Fibroblast of lung (primary cell): ENCODE data around the gene CHST12. TPM values are rescaled to one million over a fixed set of nuclear protein-coding genes. Genes with fewer than 3 reads are reported as not detected.
"Not testable (repeated sequence)": the region's sequence is repeated elsewhere in the genome, so short reads cannot be mapped to it uniquely, and the experiment has no call there.

Experiments used
- DNase-seq, 2 donors: peaks; one replicate each; pipeline versions ENCODE4 v3.0.0 to v3.0.0-alpha.2; 2010; ENCODE audit warnings: low read depth in 2 of 2
- H2AFZ ChIP-seq: 2 replicates; pipeline ENCODE4 v1.5.1; 2012; ENCODE audit warnings: low read length, control low read depth, inconsistent platforms
- H3K27ac ChIP-seq: 2 replicates; pipeline ENCODE4 v1.5.1; 2011; ENCODE audit warnings: low read length, control low read depth; ENCODE audit not compliant: insufficient read depth
- H3K27me3 ChIP-seq: 2 replicates; pipeline ENCODE4 v1.5.1; 2011; ENCODE audit warnings: mild to moderate bottlenecking, low read length; ENCODE audit not compliant: control insufficient read depth, insufficient read depth
- H3K36me3 ChIP-seq: 2 replicates; pipeline ENCODE4 v1.5.1; 2011; ENCODE audit warnings: low read length; ENCODE audit not compliant: control insufficient read depth, insufficient read depth
- H3K4me1 ChIP-seq: 2 replicates; pipeline ENCODE4 v1.5.1; 2011; ENCODE audit warnings: low read length; ENCODE audit not compliant: control insufficient read depth, insufficient read depth; ENCODE audit errors: extremely low read depth
- H3K4me2 ChIP-seq: 2 replicates; pipeline ENCODE4 v1.5.1; 2011; ENCODE audit warnings: low read length, control low read depth; ENCODE audit not compliant: insufficient read depth; ENCODE audit errors: extremely low read depth
- H3K4me3 ChIP-seq, 4 experiments: fragments of 200-600 bp in 1 of 4; sonication (generic) in 1 of 4; replicated peaks in 1 of 4; 2 replicates each; pipeline ENCODE4 v1.5.1; 2011 to 2016; ENCODE audit warnings: low read length in 4 of 4, low read depth in 3 of 4, mild to moderate bottlenecking in 3 of 4, control low read depth in 2 of 4, inconsistent platforms in 1 of 4, mixed read lengths in 1 of 4; ENCODE audit not compliant: insufficient read depth in 1 of 4; ENCODE audit errors: control extremely low read depth in 1 of 4
- H3K79me2 ChIP-seq: 2 replicates; pipeline ENCODE4 v1.5.1; 2012; ENCODE audit warnings: mild to moderate bottlenecking, low read length, inconsistent platforms; ENCODE audit not compliant: control insufficient read depth, insufficient read depth
- H3K9ac ChIP-seq: 2 replicates; pipeline ENCODE4 v1.5.1; 2011; ENCODE audit warnings: mild to moderate bottlenecking, low read length, control low read depth; ENCODE audit not compliant: insufficient read depth
- H3K9me3 ChIP-seq: 2 replicates; pipeline ENCODE4 v1.5.1; 2012; ENCODE audit warnings: low read depth, low read length; ENCODE audit not compliant: control insufficient read depth, insufficient read depth
- H4K20me1 ChIP-seq: 2 replicates; pipeline ENCODE4 v1.5.1; 2011; ENCODE audit warnings: low read length; ENCODE audit not compliant: control insufficient read depth, insufficient read depth; ENCODE audit errors: extremely low read depth
- CTCF ChIP-seq, 2 donors: IDR thresholded peaks in 1 of 2; conservative IDR thresholded peaks in 1 of 2; 1 replicate in 1 of 2; 2 replicates in 1 of 2; pipeline ENCODE4 v1.5.1; 2011 to 2012; ENCODE audit warnings: low read length in 2 of 2, control low read depth in 1 of 2, inconsistent platforms in 1 of 2, low read depth in 1 of 2, mild to moderate bottlenecking in 1 of 2
- EZH2 ChIP-seq: IDR thresholded peaks from 2 replicates; pipeline ENCODE4 v1.5.1; 2012; ENCODE audit warnings: low read length, control low read depth, mild to moderate bottlenecking; ENCODE audit errors: missing control alignments
- polyA plus RNA-seq, 2 donors: library from polyadenylated mRNA; depleted of rRNA in 1 of 2; stranded (reverse) in 1 of 2; unstranded in 1 of 2; fragments of >200 nt; gene quantifications; 2 replicates each; pipeline ENCODE4 v1.2.1, GENCODE V29; 2011 to 2012; ENCODE audit warnings: missing spikeins in 1 of 2
- total RNA-seq: library from RNA; depleted of rRNA; stranded (reverse); fragments of >200 nt; gene quantifications from 2 replicates; pipeline ENCODE4 v1.2.1, GENCODE V29; 2014

Gene CHST12
- total and polyA plus RNA-seq, 2 donors (not counting 1 experiment from before 2014, with no cell fraction given): 3.5 to 9.5 TPM

GRCh38 chr7:2412587-2413201 lies 9.3 kb downstream of the CHST12 start:
- H3K27ac ChIP-seq: no peak overlapping the region
- H4K20me1 ChIP-seq: no peaks in the 10 kb centered on the region

GRCh38 chr7:2416063-2416462 lies 12.7 kb downstream of the CHST12 start:
- DNase-seq: no peak
- no peak overlapping the region for H3K4me3 ChIP-seq
- H3K4me1 ChIP-seq: peaks cover 4% of the 10 kb centered on the region
- TF ChIP-seq EZH2 (no peak), CTCF (conservative IDR thresholded peaks at IDR 0.05 in 1 of 2, IDR thresholded peaks at IDR 0.05 in 1 of 2; ENCODE audit: low read depth in 1 of 2, low read length in 2 of 2) (no peak)
- H2AFZ ChIP-seq: no peak overlapping the region
- H3K4me2 ChIP-seq: no peak overlapping the region
- no peaks in the 10 kb centered on the region for H3K79me2 ChIP-seq
- no peaks in the 10 kb centered on the region for H3K9me3 ChIP-seq
- no peak overlapping the region for H3K9ac ChIP-seq
- no peak overlapping the region for H3K27ac ChIP-seq
- no peaks in the 10 kb centered on the region for H3K27me3 ChIP-seq
- H3K36me3 ChIP-seq: no peaks in the 10 kb centered on the region
- H4K20me1 ChIP-seq: no peaks in the 10 kb centered on the region

More at GRCh38 chr7:2412587-2413201, 9.3 kb downstream of the CHST12 start:
- H2AFZ ChIP-seq: no peak overlapping the region
- H3K36me3 ChIP-seq: no peaks in the 10 kb centered on the region
- H3K9me3 ChIP-seq: no peaks in the 10 kb centered on the region
- H3K9ac ChIP-seq: no peak overlapping the region
- H3K4me2 ChIP-seq: peak overlapping the region; percentile 7
- no peaks in the 10 kb centered on the region for H3K27me3 ChIP-seq
- TF ChIP-seq EZH2 (no peak), CTCF (conservative IDR thresholded peaks at IDR 0.05 in 1 of 2, IDR thresholded peaks at IDR 0.05 in 1 of 2; ENCODE audit: low read depth in 1 of 2, low read length in 2 of 2) (no peak)
- no peaks in the 10 kb centered on the region for H3K79me2 ChIP-seq
- peak; percentile 16 to 31 for DNase-seq
- H3K4me3 ChIP-seq: no peak overlapping the region
- peaks cover 4% of the 10 kb centered on the region for H3K4me1 ChIP-seq

GRCh38 chr7:2416650-2417049 lies 13.2 kb downstream of the CHST12 start:
- Histone ChIP-seq H3K79me2 (no peaks in the 10 kb centered on the region), H3K4me2 (no peak overlapping the region), H3K4me1 (peaks cover 4% of the 10 kb centered on the region), H3K9ac (no peak overlapping the region), H4K20me1 (no peaks in the 10 kb centered on the region), H3K36me3 (no peaks in the 10 kb centered on the region), H3K9me3 (no peaks in the 10 kb centered on the region), H2AFZ (no peak overlapping the region), H3K4me3 (no peak overlapping the region), H3K27ac (no peak overlapping the region), H3K27me3 (no peaks in the 10 kb centered on the region)
- no peak for DNase-seq
- TF ChIP-seq EZH2 (no peak), CTCF (conservative IDR thresholded peaks at IDR 0.05 in 1 of 2, IDR thresholded peaks at IDR 0.05 in 1 of 2; ENCODE audit: low read depth in 1 of 2, low read length in 2 of 2) (no peak)

GRCh38 chr7:2417178-2417577 lies 13.8 kb downstream of the CHST12 start:
- not testable (repeated sequence) for H3K27ac ChIP-seq

More at GRCh38 chr7:2417178-2417577, 13.8 kb downstream of the CHST12 start:
- H3K36me3 ChIP-seq, H3K4me1 ChIP-seq, H3K9ac ChIP-seq, H3K4me2 ChIP-seq, H2AFZ ChIP-seq, H3K27me3 ChIP-seq, H3K79me2 ChIP-seq, H3K4me3 ChIP-seq, H4K20me1 ChIP-seq, DNase-seq, H3K9me3 ChIP-seq: not testable (repeated sequence)
